Epithelial cell of proximal tubule (primary cell): ENCODE data around the gene ZNF345. TPM values are rescaled to one million over a fixed set of nuclear protein-coding genes. Genes with fewer than 3 reads are reported as not detected.

Experiments used
- DNase-seq: peaks from one replicate; pipeline ENCODE4 v3.0.0-alpha.2; 2011; ENCODE audit warnings: low read depth
- H3K4me3 ChIP-seq: 2 replicates; pipeline ENCODE4 v1.5.1; 2011; ENCODE audit warnings: low read depth, mild to moderate bottlenecking, low read length
- total RNA-seq: library from RNA; depleted of rRNA; stranded (reverse); fragments of >200 nt; gene quantifications from 2 replicates; pipeline ENCODE4 v1.2.3, GENCODE V29; 2015
- TF ChIP-seq, protein P1 (sequence below): conservative IDR thresholded peaks from 2 replicates; pipeline ENCODE4 v1.5.1; 2012; ENCODE audit warnings: low read depth, mild to moderate bottlenecking, low read length

Gene ZNF345
- total RNA-seq, 1 donor from 2014 or later = 0.46 TPM

DNA sequence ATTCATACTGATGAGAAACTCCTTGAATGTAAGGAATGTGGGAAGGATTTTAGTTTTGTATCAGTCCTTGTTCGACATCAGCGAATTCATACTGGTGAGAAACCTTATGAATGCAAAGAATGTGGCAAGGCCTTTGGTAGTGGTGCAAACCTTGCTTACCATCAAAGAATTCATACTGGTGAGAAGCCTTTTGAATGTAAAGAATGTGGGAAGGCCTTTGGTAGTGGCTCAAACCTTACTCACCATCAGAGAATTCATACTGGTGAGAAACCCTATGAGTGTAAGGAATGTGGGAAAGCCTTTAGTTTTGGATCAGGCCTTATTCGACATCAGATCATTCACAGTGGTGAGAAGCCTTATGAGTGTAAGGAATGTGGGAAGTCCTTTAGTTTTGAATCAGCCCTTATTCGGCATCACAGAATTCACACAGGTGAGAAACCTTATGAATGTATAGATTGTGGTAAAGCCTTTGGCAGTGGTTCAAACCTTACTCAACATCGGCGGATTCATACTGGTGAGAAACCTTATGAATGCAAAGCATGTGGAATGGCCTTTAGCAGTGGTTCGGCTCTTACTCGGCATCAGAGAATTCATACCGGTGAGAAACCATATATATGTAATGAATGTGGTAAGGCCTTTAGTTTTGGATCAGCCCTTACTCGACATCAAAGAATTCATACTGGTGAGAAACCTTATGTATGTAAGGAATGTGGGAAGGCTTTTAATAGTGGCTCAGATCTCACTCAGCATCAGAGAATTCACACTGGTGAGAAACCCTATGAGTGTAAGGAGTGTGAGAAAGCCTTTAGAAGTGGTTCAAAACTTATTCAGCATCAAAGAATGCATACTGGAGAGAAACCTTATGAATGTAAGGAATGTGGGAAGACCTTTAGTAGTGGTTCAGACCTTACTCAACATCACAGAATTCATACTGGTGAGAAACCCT, 26.6 kb downstream of the ZNF345 start:
- no peak overlapping the region for H3K4me3 ChIP-seq
- no peak for DNase-seq
- TF ChIP-seq, protein P1, sequence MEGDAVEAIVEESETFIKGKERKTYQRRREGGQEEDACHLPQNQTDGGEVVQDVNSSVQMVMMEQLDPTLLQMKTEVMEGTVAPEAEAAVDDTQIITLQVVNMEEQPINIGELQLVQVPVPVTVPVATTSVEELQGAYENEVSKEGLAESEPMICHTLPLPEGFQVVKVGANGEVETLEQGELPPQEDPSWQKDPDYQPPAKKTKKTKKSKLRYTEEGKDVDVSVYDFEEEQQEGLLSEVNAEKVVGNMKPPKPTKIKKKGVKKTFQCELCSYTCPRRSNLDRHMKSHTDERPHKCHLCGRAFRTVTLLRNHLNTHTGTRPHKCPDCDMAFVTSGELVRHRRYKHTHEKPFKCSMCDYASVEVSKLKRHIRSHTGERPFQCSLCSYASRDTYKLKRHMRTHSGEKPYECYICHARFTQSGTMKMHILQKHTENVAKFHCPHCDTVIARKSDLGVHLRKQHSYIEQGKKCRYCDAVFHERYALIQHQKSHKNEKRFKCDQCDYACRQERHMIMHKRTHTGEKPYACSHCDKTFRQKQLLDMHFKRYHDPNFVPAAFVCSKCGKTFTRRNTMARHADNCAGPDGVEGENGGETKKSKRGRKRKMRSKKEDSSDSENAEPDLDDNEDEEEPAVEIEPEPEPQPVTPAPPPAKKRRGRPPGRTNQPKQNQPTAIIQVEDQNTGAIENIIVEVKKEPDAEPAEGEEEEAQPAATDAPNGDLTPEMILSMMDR = no peak

DNA sequence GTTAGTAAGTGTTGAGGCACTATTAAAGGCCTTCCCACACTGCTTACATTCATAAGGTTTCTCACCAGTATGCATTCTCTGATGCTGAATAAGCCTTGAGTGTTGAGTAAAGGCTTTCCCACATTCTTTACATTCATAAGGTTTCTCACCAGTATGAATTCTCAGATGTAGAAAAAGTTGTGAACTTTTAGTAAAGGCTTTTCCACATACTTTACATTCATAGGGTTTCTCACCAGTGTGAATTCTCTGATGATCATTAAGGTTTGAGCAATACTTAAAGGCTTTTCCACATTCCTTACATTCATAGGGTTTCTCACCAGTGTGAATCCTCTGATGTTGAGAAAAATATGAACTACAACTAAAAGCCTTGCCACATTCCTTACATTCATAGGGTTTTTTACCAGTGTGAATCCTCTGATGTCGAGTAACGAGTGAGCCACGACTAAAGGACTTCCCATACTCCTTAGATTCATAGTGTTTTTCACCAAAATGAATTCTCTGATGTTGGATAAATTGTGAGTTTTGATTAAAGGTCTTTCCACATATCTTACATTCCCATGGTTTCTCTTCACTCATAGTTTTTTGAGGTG, 41.2 kb downstream of the ZNF345 start:
- DNase-seq = no peak
- TF ChIP-seq, protein P1 = no peak
- H3K4me3 ChIP-seq = no peak overlapping the region

DNA sequence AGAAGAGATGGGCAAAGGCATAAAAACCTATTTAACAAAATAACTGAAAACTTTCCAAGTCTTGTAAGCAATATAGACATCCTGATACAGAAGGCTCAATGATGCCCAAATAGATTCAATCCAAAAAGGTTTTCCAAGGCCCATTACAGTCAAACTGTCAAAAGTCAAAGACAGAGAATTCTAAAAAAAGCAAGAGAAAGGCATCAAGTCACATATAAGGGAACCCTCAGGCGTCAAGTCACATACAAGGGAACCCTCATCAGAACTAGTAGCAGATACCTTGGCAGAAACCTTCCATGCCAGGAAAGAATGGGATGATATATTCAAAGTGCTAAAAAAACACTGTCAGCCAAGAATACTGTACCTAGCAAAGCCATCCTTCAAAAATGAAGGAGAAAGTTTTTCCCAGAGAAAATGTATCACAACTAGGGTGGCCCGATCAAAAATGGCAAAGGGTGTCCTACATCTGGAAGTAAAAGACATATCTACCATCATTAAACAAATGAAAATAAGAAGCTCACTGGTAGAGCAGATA, 44.2 kb downstream of the ZNF345 start:
- no peak overlapping the region for H3K4me3 ChIP-seq
- TF ChIP-seq, protein P1 = no peak
- no peak for DNase-seq

DNA sequence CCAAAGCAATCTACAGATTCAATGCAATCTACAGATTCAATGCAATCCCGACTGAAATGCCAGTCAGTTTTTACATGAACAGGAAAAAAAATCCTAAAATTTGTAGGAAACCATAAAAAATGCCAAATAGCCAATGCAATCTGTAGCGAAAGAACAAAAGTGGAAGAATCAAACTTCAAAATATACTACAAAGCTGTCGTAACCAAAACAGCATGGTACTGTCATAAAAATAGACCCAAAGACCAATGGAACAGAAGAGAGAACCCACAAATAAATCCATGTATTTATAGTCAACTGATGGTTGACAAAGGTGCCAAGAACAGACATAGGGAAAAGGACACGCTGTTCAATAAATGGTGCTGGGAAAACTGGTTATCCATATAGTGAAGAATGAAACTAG, 47.7 kb downstream of the ZNF345 start:
- TF ChIP-seq, protein P1 = no peak
- no peak overlapping the region for H3K4me3 ChIP-seq
- no peak for DNase-seq

DNA sequence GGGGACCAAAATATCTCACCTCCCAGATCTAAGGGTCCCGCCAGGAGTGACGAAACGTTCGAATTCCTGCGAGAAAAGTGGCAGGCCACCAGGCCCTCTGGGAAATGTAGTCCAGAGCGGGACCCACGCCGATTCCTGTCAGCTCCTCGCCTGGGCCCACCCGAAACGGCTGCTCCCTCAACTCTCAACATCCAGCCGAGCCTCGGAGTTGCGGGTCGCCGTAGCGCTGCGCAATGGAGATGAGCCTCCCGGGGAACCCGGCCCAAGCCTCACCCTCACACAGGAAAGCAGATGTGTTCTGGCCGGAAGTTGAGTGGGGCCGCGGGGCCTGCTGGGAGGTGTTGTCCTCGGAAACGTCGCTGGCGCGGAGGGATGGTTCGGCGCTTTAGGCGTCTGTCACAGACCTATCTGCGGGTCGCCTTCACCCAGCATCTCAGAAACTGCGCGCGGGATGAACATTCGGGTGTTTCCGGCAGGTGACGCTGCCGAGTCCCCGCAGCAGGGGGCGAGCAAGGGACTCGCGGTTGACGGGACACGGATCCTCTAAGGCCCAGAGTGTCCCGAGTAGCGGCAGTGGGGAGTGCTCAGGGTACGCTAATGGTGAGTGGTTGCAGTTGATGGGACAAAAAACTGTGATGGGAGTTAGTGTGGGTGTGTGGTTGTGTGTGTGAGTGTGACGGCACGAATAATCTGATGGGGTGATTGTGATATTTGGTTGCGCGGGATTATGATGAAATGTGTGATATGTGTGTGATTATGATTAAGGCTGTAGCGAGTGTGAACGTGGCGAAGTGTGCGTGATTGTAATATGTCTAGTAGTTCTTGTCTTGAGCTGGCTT, 65.5 kb downstream of the ZNF345 start, which contains the start of the genes ZNF568 and ZNF829:
Gene ZNF568 (plus strand): TSS at position 341 of the 839 bp plus-strand sequence. CDS start 6,439 bp downstream, outside the sequence.
Gene ZNF829 (minus strand): TSS at position 300 of the 839 bp plus-strand sequence. CDS start 1,124 bp downstream, outside the sequence.
- peak; percentile 47 for DNase-seq
- TF ChIP-seq, protein P1 = peak; percentile 67
- peak within 1 kb of the TSS; percentile 87 for H3K4me3 ChIP-seq

DNA sequence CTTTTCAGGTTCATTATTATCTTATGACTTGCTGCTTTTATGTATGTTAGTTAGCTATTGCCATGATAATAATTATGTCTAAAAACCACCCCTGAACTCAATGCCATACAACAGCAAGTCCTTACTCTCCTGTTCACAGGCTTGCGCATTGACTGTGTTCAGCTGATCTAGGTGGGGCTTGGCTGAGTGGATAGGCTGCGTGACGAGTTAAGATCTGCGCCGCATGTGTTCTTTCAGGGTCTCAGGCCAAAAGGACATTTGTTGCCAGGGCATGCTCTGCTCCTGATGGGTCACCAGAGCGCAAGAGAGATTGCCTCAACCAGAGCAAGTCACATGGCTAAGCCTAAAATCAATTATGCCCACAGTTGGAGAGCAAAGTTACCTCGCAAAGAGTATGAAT, 66.3 kb downstream of the ZNF345 start:
- peak overlapping the region; percentile 87 for H3K4me3 ChIP-seq
- TF ChIP-seq, protein P1 = no peak
- peak; percentile 10 for DNase-seq
